Stimulated activated CD4-positive, alpha-beta T cell treated with anti-CD3 and anti-CD28 coated beads, TNF-alpha, amount 100 ng/mL, for 1 hour (primary cell): ENCODE data around the gene CCDC63.
A peak's percentile ranks its signal among the peaks of the same experiment; 100 is the strongest.

ENCODE experiments used
- DNase-seq, 3 donors: peaks; one replicate each; pipeline ENCODE4 v3.0.0-alpha.2; 2020; ENCODE audit warnings: low read depth in 3 of 3, low spot score in 1 of 3

CCDC63 gene

DNA sequence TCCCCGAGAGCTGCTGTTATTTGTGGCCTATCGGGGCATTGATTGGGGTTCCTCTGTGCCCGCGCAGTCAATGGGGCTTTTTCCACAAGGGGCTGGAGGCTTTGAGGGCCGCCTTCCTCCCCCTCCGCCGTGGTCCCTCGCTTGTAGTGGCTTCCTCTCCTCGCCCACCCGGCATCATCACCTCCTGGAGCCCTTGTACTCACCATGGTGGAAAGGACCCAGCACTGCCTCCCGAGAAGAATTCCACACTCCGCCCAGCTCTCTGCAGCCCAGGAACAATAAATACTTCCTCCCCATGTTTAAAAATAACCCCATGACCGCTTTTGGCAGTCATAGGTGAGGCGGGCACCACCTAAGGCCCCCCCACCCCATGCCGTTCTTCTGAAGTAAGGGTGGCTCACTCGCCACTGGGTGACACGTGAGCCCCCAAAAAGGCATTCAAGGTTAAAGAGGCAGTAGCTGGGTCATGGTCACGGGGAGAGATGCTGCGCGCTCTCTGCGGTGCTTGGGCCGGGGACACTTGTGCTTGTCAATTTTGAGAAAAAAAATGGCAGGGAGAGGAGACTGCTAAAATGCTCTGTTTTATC is 73.6 kb downstream of the CCDC63 start, which contains the start of gene MYL2:
Gene MYL2 (minus strand): TSS at position 256 of the 587 bp plus-strand sequence. CDS start 50 bp downstream, at position 206.
- DNase-seq, result no peak

DNA sequence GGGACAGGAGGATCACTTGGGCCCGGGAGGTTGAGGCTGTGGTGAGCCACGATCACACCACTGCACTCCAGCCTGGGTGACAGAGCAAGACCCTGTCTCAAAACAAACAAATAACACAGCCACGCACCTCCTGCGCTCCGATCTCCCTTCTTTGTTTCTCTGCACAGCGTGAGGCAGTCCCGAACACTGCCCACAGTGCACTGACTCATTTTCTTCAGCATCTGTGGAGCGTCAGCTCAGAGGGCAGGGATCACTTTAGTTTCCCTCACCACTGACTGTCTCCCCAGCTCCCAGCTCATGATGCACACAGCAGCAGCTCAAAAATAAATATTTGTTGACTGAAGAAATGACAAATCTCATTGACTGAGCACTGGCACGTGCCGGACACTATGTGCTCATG is 74.5 kb downstream of the CCDC63 start:
- no peak for DNase-seq

GRCh38 chr12:110922652-110923051 is 75.9 kb downstream of the CCDC63 start:
- no peak for DNase-seq

- DNase-seq, result no peak
Measured at GRCh38 chr12:110923192-110923591, 76.4 kb downstream of the CCDC63 start.

GRCh38 chr12:110923692-110924334 is 77.0 kb downstream of the CCDC63 start:
- no peak for DNase-seq

DNA sequence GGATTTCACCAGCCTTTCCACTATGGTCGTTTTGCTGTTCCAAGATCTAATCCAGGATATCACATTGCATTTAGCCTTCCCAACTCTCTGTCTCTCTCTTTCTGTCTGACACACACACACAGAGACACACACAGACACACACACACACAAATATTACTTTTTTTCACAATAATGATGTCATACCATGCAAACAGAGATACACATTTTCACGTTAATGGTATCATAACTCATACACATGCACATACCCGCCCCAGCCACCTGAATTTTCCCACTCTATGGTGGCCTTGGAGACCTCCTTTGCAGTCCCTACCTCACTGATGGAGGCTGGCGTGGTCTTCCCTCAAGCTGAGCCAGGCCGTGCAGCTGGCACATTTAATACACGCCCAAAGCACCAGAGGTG is 80.8 kb downstream of the CCDC63 start:
- no peak for DNase-seq

- no peak for DNase-seq
Measured at GRCh38 chr12:110928700-110929099, 81.9 kb downstream of the CCDC63 start.

DNA sequence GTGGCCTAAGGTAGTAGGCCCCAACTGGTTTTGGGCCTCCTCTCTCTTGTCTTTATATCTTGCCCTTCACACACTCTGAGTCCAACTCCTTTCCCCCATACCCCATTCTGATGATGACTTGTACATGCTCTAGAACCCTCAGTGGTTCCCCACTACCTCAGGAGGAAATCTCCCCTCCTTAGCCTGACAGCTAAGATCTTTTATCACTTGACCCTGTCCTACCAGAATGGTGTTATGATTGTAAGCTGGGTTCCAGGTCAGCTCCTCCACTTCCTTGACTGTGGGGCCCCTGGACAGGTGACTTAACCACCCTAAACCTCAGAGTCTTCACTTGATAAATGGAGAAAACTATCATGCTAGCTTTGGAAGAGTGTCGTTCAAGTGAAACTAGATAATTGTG is 83.0 kb downstream of the CCDC63 start:
- DNase-seq, result no peak

DNA sequence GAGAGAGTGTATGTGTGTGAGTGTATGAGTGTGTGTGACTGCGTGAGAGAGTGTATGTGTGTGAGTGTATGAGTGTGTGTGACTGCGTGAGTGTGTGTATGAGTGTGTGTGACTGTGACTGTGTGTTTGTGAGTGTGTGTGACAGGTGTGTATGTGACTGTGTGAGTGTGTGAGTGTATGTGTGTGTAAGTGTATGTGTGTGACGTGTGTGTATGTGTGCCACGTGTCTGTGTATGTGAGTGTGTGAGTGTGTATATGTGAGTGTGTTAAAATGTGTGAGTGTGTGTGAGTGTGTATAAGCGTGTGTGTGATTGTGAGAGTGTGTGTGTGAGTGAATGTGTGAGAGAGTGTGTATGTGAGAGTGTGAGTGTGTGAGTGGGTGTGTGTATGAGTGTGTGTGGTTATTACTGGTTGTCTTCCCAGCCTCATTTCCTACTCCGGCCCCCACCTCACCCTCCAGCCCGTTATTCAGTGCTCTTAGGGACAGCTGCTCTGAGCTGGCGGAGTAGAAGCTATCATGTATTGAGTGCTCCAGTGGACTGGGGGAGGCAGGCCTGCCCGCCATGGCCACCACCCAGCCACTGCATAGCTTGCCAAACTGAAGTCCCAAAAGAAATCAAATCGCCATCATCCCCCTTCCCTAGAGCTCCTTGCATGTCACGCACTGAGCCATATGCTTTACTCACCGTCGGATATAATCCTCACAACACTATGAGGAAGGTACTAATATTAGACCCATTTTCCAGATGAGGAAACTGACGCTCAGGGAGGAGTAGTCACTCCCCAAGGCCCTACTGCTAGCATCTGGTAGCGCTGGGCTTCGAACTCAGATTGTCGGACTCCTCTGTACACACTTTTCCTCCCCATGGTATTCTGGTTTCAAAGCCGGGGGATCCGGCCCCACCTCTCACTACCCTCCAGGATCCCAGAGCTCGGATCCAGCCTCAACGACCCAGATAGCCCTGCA is 83.8 kb downstream of the CCDC63 start:
- DNase-seq, result no peak

- DNase-seq, result no peak
Measured at GRCh38 chr12:110931315-110931728, 84.5 kb downstream of the CCDC63 start.

DNA sequence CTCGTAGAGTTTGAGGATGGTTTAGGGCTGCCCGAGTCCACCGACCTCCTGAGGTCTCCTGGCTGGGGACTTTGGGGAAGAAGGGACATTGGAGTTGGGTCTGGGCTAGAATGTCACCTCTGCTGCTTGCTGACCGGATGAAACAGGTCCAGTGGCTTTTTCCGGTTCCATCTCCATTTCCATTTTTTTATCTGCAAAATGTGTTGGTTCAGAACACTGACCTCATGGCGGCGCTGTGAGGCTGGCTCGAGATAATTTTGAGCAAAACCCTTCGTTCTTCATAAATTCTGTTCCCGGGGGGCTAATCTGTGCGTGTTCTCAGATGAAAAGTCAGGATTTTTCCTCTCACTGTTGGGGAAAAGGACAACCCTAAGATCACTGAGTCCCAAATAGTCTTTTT is 85.3 kb downstream of the CCDC63 start:
- no peak for DNase-seq

DNA sequence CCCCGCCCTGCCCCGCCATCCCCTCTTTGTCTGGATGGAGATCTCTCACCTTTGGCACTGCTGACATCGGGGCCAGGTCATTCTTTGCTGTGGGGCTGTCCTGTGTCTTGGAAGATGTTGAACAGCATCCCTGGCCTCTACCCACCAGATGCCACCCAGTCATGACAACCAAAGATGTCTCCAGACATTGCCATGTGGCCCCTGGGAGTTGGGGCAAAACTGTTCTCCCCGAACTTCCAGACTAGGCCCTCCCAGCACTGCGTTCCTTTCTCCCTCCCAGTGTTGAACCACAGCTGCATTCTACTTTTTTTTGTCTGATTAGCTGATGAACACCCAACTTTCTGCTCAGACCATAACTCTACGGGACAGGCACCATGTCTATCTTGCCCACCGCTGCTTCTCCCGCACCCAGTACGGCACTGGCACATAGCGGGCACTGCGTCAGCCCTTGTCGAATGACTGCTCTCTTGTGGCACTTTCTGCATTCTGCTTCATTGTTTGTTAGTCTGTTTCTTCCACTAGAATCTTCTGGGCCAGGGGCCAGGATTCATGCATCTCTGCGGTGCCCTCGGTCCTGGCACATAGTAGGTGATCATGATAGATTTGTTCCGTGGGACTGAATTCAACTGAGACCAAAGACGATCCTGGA is 86.7 kb downstream of the CCDC63 start:
- DNase-seq, result no peak

- DNase-seq, result no peak
Measured at GRCh38 chr12:110934093-110934852, 87.5 kb downstream of the CCDC63 start.

DNA sequence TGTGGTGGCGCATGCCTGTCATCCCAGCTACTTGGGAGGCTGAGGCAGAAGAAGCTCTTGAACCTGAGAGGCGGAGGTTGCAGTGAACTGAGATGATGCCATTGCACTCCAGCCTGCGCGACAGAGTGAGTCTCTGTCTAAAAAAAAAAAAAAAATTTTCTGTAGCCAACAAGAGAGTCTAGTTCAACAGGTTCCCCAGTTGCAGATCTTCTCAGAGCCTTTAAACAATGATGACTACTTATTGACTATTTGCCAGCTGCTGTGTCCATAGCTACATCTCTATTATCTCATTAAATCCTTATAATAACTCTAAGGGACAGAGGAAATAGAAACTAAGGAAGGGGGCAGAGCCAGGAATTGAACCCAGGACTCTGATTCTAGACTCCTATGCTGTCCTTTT is 88.8 kb downstream of the CCDC63 start:
- no peak for DNase-seq

DNA sequence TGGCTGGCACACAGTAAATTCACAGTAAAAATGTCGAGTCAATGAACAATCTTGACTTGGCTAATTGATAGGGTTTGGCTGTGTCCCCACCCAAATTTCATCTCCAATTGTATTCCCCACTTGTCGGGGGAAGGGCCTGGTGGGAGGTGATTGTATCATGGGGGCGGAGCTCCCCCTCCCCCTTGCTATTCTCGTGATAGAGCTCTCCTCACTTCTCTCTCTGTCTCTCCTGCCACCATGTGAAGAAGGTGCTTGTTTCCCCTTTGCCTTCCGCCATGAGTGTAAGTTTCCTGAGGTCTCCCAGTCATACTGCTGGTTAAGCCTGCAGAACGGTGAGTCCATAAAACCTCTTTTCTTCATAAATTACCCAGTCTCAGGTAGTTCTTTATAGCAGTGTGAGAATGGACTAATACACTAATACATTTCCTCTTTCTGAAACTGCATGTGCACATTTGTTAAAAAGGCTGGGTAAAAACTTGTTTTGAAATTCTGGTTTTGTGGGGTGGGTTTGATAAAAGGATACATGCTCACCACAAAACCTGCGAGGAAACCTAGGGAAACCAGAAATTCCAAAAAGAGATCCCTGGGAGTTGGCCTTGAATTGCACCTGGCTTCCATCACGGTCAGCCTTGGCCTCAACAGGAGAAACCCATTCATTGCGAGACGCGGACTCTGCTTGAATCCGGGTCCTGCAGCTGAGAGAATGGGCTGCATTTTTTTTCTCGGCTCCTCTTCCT is 89.7 kb downstream of the CCDC63 start:
- no peak for DNase-seq

DNA sequence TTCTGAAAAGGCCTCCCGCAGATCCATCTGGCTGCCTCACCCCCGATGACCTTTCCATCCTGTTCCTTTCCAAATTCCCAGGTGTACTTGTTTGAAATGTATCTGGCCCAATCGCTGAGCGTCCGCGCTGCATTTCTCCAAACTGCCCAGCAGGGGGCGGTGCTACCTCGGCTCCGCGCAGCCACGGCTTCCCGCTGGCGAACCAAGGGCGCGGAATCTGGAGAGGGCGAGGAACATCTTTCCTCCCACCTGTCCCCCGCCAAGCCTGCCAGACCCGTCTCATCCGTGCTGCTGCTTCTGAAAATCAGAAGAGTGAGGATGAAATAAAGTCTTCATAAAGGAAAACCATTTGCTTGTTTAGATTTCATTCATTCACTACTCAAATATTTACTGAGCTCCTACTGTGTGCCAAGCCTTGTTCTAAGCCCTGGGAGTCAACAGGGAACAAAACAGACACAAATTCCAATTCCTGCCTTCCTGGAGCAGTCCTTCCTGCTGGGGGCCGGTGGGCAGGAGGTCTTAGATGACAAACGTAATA is 90.4 kb downstream of the CCDC63 start:
- peak in 2 of 3 donors; percentile 19 to 51 for DNase-seq

- no peak for DNase-seq
Measured at GRCh38 chr12:110940296-110940695, 93.5 kb downstream of the CCDC63 start.

DNA sequence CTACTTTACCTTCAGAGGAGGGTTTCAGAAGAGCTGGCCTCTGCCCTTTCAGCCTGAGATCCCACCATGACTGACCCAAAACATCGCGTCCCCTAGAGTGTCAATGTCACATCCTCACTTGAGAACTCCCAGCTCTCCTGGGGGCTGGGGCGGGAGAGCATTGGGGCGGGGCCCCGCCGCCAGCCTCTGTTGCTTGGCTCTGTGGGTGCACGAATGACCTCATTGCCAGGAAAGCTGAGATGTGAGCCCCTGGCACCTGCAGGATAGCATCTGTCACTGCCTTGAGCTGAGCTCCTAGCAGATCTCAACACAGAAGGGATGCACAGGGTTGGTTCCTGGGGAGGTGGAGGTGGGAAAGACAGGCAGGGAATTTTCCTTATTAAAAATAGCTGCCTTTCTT is 94.1 kb downstream of the CCDC63 start:
- no peak for DNase-seq

DNA sequence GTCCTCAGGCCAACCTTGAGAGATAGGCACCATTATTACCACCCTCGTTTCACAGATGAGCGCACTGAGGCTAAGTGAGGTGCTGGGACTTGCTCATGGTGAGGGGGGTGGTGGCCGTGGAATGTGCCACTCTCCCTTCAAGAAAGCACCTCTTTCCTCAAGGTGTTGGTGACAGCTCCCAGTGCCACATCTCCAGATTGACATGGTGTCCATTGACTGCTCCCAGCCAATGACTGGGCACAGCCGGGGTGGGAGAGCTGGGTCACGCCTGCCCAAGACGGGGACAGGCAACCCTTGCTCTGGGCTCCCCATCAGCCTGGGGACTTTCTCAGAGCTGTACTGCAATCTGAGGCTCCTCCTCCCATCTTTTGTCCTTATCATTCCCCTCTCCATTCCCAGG is 94.6 kb downstream of the CCDC63 start:
- DNase-seq, result no peak

GRCh38 chr12:110943373-110943772 is 96.6 kb downstream of the CCDC63 start:
- DNase-seq, result no peak
